GM13977 (cell line): ENCODE measurements around the gene SUMO2.
"Not testable (repeated sequence)": the region's sequence is repeated elsewhere in the genome, so short reads cannot be mapped to it uniquely, and the experiment has no call there.

Experiments
- DNase-seq: peaks from one replicate; pipeline ENCODE4 v3.0.0; 2012; ENCODE audit warnings: low spot score
- in situ Hi-C: fragments of 300-500 bp; cut with MboI; formaldehyde crosslinking; loops from one replicate; pipeline ENCODE4 v1.12.0; 2022; ENCODE audit warnings: low sequenced_read_pairs, low pct_unique_long_range_greater_than_20kb, mixed read lengths, inconsistent platforms; ENCODE audit not compliant: unreplicated experiment
- TF ChIP-seq, protein P1 (sequence below): IDR thresholded peaks from 2 replicates; pipeline ENCODE4 v1.5.1; 2012; ENCODE audit warnings: mild to moderate bottlenecking, control low read depth; ENCODE audit not compliant: insufficient read depth; ENCODE audit errors: extremely low read depth, missing control alignments

The SUMO2 gene

DNA sequence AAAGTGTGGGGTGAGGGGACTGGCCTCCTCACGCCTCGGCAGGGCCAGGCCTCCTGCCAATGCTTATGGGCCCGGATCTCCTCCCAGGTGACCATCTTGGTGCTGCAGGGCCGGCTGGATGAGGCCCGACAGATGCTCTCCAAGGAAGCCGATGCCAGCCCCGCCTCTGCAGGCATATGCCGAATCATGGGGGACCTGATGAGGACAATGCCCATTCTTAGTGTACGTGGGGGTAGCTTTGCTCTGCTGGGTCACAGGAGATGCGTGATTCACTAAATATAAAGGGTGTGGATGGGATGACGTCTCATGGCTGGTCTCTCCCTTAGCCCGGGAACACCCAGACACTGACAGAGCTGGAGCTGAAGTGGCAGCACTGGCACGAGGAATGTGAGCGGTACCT lies 42.3 kb upstream of the SUMO2 start:
- no peak for DNase-seq
- TF ChIP-seq, protein P1, sequence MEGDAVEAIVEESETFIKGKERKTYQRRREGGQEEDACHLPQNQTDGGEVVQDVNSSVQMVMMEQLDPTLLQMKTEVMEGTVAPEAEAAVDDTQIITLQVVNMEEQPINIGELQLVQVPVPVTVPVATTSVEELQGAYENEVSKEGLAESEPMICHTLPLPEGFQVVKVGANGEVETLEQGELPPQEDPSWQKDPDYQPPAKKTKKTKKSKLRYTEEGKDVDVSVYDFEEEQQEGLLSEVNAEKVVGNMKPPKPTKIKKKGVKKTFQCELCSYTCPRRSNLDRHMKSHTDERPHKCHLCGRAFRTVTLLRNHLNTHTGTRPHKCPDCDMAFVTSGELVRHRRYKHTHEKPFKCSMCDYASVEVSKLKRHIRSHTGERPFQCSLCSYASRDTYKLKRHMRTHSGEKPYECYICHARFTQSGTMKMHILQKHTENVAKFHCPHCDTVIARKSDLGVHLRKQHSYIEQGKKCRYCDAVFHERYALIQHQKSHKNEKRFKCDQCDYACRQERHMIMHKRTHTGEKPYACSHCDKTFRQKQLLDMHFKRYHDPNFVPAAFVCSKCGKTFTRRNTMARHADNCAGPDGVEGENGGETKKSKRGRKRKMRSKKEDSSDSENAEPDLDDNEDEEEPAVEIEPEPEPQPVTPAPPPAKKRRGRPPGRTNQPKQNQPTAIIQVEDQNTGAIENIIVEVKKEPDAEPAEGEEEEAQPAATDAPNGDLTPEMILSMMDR, result no peak
- in situ Hi-C loops, result no loop called here

DNA sequence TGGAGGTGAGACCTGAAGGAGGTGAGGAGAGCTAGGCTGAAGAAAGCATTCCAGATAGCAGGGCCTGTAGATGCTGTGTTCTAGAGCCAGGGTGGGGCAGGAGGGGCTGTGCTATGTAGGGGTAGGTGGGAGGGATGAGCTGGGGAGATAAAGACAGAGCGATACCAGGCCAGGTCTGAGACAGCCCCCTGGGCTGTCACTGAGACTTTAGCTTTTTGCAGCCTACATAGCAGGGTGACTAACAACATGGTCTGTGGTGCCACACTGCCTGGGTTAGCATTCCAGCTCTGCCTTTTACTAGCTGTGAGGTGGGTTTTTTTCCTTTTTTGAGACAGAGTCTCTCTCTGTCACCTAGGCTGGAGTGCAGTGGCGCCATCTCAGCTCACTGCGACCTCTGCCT lies 37.1 kb upstream of the SUMO2 start:
- in situ Hi-C loops, result no loop called here
- no peak for DNase-seq
- TF ChIP-seq, protein P1, result no peak

DNA sequence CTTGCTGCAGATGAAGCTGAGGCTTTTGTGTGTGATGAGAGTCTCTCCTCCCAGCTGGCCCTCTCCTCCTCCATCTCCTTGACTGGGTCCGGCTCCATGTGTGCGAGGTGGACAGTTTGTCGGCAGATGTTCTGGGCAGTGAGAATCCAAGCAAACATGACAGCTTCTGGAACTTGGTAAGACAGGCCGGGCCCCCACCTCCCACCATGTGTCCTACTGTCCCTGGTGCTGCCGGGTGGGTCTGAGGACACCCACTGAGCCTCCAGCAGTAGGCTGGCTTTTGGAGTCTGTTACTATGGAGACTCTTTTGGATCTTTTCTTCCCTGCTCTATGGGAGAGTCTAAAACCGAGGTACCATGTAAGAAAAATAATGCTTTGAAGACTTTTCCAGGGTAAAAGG lies 35.4 kb upstream of the SUMO2 start:
- DNase-seq, result no peak
- in situ Hi-C loops, result no loop called here
- TF ChIP-seq, protein P1, result no peak

DNA sequence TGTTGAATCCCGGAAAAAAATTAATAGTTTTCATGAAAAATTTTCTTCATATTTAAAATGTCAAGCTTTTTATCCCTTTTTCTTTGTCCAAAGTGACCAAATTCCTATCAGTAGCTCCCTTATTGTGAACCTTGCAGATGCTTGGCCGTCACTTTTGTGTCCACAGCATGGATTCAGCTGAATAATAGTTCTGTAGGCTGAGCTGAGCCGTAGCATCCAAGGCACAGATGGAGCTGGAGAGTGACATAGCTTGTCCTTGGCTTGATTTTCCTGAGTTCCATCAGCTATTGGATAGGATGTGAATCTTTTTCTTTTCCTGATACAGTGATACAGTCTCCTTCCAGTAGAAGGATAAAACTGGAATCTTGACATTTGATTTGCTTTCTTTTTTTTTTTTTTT lies 26.3 kb upstream of the SUMO2 start:
- TF ChIP-seq, protein P1, result no peak
- in situ Hi-C loops, result loop anchor here (10.0 kb wide), 1 partner anchor 254 kb away; no protein-coding TSS in a partner anchor
- DNase-seq, result no peak

DNA sequence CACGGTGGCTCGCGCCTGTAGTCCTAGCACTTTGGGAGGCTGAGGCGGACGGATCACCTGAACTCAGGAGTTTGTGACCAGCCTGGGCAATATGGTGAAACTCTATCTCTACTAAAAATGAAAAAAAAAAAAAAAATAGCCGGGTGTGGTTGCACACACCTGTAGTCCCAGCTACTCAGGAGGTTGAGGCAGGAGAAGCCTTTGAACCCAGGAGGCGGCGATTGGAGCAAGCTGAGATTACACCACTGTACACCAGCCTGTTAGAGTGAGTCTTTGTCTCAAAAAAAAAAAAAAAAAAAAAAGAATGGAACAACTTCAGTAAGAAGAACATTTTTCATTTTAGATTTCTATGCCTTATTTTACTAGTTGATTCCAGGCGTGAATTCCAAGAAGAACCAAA lies 25.4 kb upstream of the SUMO2 start:
- in situ Hi-C loops, result loop anchor here (10.0 kb wide), 1 partner anchor 253 kb away; no protein-coding TSS in a partner anchor

DNA sequence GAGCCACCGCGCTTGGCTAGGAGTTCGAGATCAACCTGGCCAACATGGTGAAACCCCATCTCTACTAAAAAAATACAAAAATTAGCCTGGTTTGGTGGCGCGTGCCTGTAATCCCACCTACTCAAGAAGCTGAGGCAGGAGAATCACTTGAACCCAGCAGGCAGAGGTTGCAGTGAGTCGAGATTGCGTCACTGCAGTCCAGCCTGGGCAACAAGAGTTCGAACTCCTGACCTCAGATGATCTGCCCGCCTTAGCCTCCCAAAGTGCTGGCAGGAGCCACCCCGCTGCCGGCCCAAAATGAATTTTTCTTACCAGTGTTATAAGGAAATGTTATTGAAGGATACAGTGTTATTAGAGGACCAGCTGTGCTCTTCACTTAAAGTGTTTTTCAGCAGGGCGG lies 25.0 kb upstream of the SUMO2 start:
- DNase-seq, result no peak
- in situ Hi-C loops, result loop anchor here (10.0 kb wide), 1 partner anchor 253 kb away; no protein-coding TSS in a partner anchor
- TF ChIP-seq, protein P1, result no peak

More for the DNA sequence above, 25.4 kb upstream of the SUMO2 start:
- no peak for DNase-seq
- TF ChIP-seq, protein P1, result no peak

DNA sequence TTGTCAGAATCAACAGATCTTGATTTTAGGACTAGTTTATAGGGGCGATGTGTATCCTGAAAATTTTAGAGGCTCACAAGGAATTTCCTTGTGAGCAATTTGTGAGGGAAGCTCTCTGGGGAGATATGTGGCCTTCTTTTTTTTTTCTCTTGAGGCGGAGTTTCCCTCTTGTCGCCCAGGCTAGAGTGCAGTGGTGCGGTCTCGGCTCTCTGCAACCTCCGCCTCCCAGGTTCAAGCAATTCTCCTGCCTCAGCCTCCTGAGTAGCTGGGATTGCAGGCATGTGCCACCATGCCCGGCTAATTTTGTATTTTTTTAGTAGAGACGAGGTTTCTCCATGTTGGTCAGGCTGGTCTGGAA lies 24.3 kb upstream of the SUMO2 start:
- in situ Hi-C loops, result loop anchor here (10.0 kb wide), 1 partner anchor 252 kb away; no protein-coding TSS in a partner anchor
- DNase-seq, result not testable (repeated sequence)
